RWPE2 (cell line): ENCODE measurements around the gene R3HDM2.

ENCODE experiments used
- ATAC-seq: fragments of 200-7000 bp; cut with Tn5 transposase; 3 replicates; pipeline ENCODE4 v1.9.1; 2021; ENCODE audit warnings: low read depth
- DNase-seq: peaks from one replicate; pipeline ENCODE4 v3.0.0-alpha.2; 2020; ENCODE audit warnings: low spot score
- H3K27ac ChIP-seq: fragments of 450-650 bp; 2 replicates; pipeline ENCODE4 v1.5.1; 2017; ENCODE audit warnings: mild to moderate bottlenecking; ENCODE audit not compliant: poor library complexity, severe bottlenecking
- H3K27me3 ChIP-seq: fragments of 250-450 bp; sonication (Bioruptor Pico); 2 replicates; pipeline ENCODE4 v1.5.1; 2021; ENCODE audit warnings: mild to moderate bottlenecking, moderate library complexity; ENCODE audit not compliant: insufficient read depth, poor library complexity, severe bottlenecking
- H3K36me3 ChIP-seq: fragments of 250-450 bp; sonication (Bioruptor Pico); 2 replicates; pipeline ENCODE4 v1.5.1; 2020; ENCODE audit warnings: low read depth, mild to moderate bottlenecking, moderate library complexity
- H3K4me1 ChIP-seq: fragments of 250-450 bp; sonication (Bioruptor Pico); 2 replicates; pipeline ENCODE4 v1.5.1; 2021; ENCODE audit warnings: mild to moderate bottlenecking, moderate library complexity; ENCODE audit not compliant: insufficient read depth, poor library complexity, severe bottlenecking
- H3K4me3 ChIP-seq: fragments of 250-450 bp; sonication (Bioruptor Pico); 2 replicates; pipeline ENCODE4 v1.5.1; 2021; ENCODE audit warnings: mild to moderate bottlenecking, moderate library complexity; ENCODE audit not compliant: severe bottlenecking
- H3K9me3 ChIP-seq: fragments of 250-450 bp; sonication (Bioruptor Pico); 2 replicates; pipeline ENCODE4 v1.5.1; 2021; ENCODE audit warnings: mild to moderate bottlenecking, moderate library complexity; ENCODE audit not compliant: severe bottlenecking
- CTCF ChIP-seq: fragments of 450-650 bp; IDR thresholded peaks from one replicate; pipeline ENCODE4 v1.5.1; 2017; ENCODE audit warnings: mild to moderate bottlenecking, moderate library complexity; ENCODE audit not compliant: poor library complexity, severe bottlenecking

The R3HDM2 gene

GRCh38 chr12:57385586-57385985 lies 45.3 kb downstream of the R3HDM2 start:
- DNase-seq (no peak), ATAC-seq (no peak)
- H3K27me3 ChIP-seq: no peaks in the 10 kb centered on the region
- peaks cover 15% of the 10 kb centered on the region for H3K4me1 ChIP-seq
- H3K9me3 ChIP-seq: no peaks in the 10 kb centered on the region
- no peak for TF ChIP-seq CTCF
- H3K36me3 ChIP-seq: no peaks in the 10 kb centered on the region
- H3K27ac ChIP-seq: no peak overlapping the region
- no peak overlapping the region for H3K4me3 ChIP-seq

- no peak for ATAC-seq
- TF ChIP-seq CTCF: no peak
- H3K4me1 ChIP-seq: peaks cover 7% of the 10 kb centered on the region
- H3K27me3 ChIP-seq: no peaks in the 10 kb centered on the region
- no peak overlapping the region for H3K27ac ChIP-seq
- no peak overlapping the region for H3K4me3 ChIP-seq
- H3K9me3 ChIP-seq: no peaks in the 10 kb centered on the region
- no peaks in the 10 kb centered on the region for H3K36me3 ChIP-seq
- no peak for DNase-seq
Observed at GRCh38 chr12:57384478-57384877, 46.4 kb downstream of the R3HDM2 start.

GRCh38 chr12:57381693-57382220 lies 49.1 kb downstream of the R3HDM2 start:
- no peak for ATAC-seq
- DNase-seq: no peak
- Histone ChIP-seq H3K27ac (no peak overlapping the region), H3K9me3 (no peaks in the 10 kb centered on the region), H3K27me3 (no peaks in the 10 kb centered on the region), H3K36me3 (0 out of 2 replicates have a peak, but pooled peaks cover 4% of the 10 kb centered on the region), H3K4me1 (no peaks in the 10 kb centered on the region), H3K4me3 (no peak overlapping the region)
- no peak for TF ChIP-seq CTCF

GRCh38 chr12:57380300-57380699 lies 50.5 kb downstream of the R3HDM2 start:
- H3K4me1 ChIP-seq: no peaks in the 10 kb centered on the region
- no peaks in the 10 kb centered on the region for H3K27me3 ChIP-seq
- H3K27ac ChIP-seq: no peak overlapping the region
- 0 out of 2 replicates have a peak, but pooled peaks cover 4% of the 10 kb centered on the region for H3K36me3 ChIP-seq
- TF ChIP-seq CTCF: no peak
- no peak overlapping the region for H3K4me3 ChIP-seq
- DNase-seq (no peak), ATAC-seq (no peak)
- H3K9me3 ChIP-seq: no peaks in the 10 kb centered on the region

GRCh38 chr12:57377103-57377840 lies 53.6 kb downstream of the R3HDM2 start:
- no peaks in the 10 kb centered on the region for H3K9me3 ChIP-seq
- DNase-seq (no peak), ATAC-seq (no peak)
- H3K4me3 ChIP-seq: no peak overlapping the region
- H3K4me1 ChIP-seq: no peaks in the 10 kb centered on the region
- TF ChIP-seq CTCF: no peak
- no peak overlapping the region for H3K27ac ChIP-seq
- H3K27me3 ChIP-seq: no peaks in the 10 kb centered on the region
- H3K36me3 ChIP-seq: peaks cover 7% of the 10 kb centered on the region; the same call in 1 of the 2 replicates
